ENCODE results near the gene TMEM62. TPM values are rescaled to one million over a fixed set of nuclear protein-coding genes. Genes with fewer than 3 reads are reported as not detected.

TMEM62 gene
- total RNA-seq, 1 donor from 2014 or later, result 11.0 TPM

DNA sequence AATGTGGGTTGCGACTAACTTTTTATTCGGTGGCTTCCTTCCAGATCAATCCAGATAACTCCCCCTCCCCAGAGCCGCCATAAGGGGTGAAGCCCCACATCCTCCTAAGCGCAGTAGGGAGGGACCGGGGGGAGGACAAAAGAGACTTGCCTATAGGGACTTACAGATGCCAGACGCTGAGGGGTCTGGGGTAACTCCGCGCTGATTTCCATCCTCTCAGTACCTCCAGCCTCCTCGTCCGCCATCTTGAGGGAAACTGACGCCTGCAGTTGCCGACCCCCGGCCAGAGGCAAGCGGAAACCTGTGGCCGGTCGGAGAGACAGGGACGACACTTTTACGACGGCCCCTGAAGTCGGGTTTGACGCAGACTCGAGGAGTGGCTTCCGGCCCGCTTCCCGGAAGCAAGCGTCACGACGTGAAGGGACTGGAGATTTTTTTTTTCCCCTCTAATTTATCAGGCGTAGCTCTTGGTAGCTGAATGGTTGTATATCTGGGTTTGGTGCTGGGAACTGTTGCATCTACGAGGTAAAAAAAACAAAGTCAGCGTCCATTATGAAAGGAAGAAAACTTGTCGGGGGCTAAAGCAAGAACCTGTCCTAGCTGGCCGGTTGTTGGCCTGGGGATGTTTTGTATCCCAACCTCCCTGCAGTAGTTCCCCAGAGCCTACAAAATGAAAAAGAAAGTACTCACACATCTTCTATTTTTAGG lies 27.5 kb upstream of the TMEM62 start, which contains the start of gene UBR1:
TSS of gene UBR1 (minus strand) at position 261 of the 708 bp plus-strand sequence. CDS start at position 245, 16 bp downstream.
- peak; percentile 98 for DNase-seq (ENCODE audit: low spot score)
- H3K4me1 Mint-ChIP-seq (ENCODE audit: low read depth), result peaks cover 39% of the 10 kb centered on the region
- TF ChIP-seq, protein P1, sequence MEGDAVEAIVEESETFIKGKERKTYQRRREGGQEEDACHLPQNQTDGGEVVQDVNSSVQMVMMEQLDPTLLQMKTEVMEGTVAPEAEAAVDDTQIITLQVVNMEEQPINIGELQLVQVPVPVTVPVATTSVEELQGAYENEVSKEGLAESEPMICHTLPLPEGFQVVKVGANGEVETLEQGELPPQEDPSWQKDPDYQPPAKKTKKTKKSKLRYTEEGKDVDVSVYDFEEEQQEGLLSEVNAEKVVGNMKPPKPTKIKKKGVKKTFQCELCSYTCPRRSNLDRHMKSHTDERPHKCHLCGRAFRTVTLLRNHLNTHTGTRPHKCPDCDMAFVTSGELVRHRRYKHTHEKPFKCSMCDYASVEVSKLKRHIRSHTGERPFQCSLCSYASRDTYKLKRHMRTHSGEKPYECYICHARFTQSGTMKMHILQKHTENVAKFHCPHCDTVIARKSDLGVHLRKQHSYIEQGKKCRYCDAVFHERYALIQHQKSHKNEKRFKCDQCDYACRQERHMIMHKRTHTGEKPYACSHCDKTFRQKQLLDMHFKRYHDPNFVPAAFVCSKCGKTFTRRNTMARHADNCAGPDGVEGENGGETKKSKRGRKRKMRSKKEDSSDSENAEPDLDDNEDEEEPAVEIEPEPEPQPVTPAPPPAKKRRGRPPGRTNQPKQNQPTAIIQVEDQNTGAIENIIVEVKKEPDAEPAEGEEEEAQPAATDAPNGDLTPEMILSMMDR (IDR thresholded peaks at IDR 0.05), result no peak
- peak within 1 kb of the TSS; percentile 96 for H3K4me3 Mint-ChIP-seq (ENCODE audit: unreplicated experiment)
- no peaks in the 10 kb centered on the region for H3K9me3 Mint-ChIP-seq (ENCODE audit: low read depth)
- peaks cover 6% of the 10 kb centered on the region for H3K36me3 Mint-ChIP-seq (ENCODE audit: low read depth)
- H3K27me3 Mint-ChIP-seq (ENCODE audit: low read depth), result no peaks in the 10 kb centered on the region
- H3K27ac Mint-ChIP-seq (ENCODE audit: unreplicated experiment), result peak within 1 kb of the TSS; percentile 99

GRCh38 chr15:43106486-43106829 lies 26.9 kb upstream of the TMEM62 start:
- no peaks in the 10 kb centered on the region for H3K27me3 Mint-ChIP-seq (ENCODE audit: low read depth)
- peaks cover 5% of the 10 kb centered on the region for H3K36me3 Mint-ChIP-seq (ENCODE audit: low read depth)
- TF ChIP-seq, protein P1 (IDR thresholded peaks at IDR 0.05), result no peak
- H3K4me1 Mint-ChIP-seq (ENCODE audit: low read depth), result peaks cover 34% of the 10 kb centered on the region
- H3K27ac Mint-ChIP-seq (ENCODE audit: unreplicated experiment), result peak overlapping the region; percentile 99
- peak overlapping the region; percentile 96 for H3K4me3 Mint-ChIP-seq (ENCODE audit: unreplicated experiment)
- no peak for DNase-seq (ENCODE audit: low spot score)
- H3K9me3 Mint-ChIP-seq (ENCODE audit: low read depth), result no peaks in the 10 kb centered on the region

GRCh38 chr15:43107751-43108150 lies 25.6 kb upstream of the TMEM62 start:
- no peak overlapping the region for H3K4me3 Mint-ChIP-seq (ENCODE audit: unreplicated experiment)
- no peak overlapping the region for H3K27ac Mint-ChIP-seq (ENCODE audit: unreplicated experiment)
- no peaks in the 10 kb centered on the region for H3K27me3 Mint-ChIP-seq (ENCODE audit: low read depth)
- DNase-seq (ENCODE audit: low spot score), result no peak
- TF ChIP-seq, protein P1 (IDR thresholded peaks at IDR 0.05), result no peak
- H3K4me1 Mint-ChIP-seq (ENCODE audit: low read depth), result peaks cover 27% of the 10 kb centered on the region
- no peaks in the 10 kb centered on the region for H3K36me3 Mint-ChIP-seq (ENCODE audit: low read depth)
- H3K9me3 Mint-ChIP-seq (ENCODE audit: low read depth), result no peaks in the 10 kb centered on the region

DNA sequence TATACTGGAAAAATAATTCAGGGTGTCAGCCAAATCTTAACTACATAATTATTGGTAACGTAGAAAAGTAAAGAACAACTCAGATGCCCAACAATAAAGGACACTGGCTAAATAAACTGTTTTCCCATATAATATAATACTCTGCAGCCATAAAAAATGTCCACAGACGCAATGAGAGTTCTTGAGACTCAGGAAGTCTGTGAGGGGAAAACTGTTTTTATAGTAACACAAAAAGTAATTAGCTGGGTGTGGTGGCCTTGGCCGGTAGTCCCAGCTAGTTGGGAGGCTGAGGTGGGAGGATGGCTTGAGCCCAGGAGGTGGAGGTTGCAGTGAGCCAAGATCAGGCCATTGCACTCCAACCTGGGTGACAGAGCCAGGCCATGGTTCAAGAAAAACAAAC lies 22.0 kb upstream of the TMEM62 start:
- TF ChIP-seq, protein P1 (IDR thresholded peaks at IDR 0.05), result no peak
- Mint-ChIP-seq H3K36me3 (ENCODE audit: low read depth) (no peaks in the 10 kb centered on the region), H3K27ac (ENCODE audit: unreplicated experiment) (no peak overlapping the region), H3K27me3 (ENCODE audit: low read depth) (peaks cover 5% of the 10 kb centered on the region), H3K4me1 (ENCODE audit: low read depth) (peaks cover 3% of the 10 kb centered on the region), H3K4me3 (ENCODE audit: unreplicated experiment) (no peak overlapping the region), H3K9me3 (ENCODE audit: low read depth) (no peaks in the 10 kb centered on the region)
- no peak for DNase-seq (ENCODE audit: low spot score)

- Mint-ChIP-seq H3K4me3 (ENCODE audit: unreplicated experiment) (no peak overlapping the region), H3K27me3 (ENCODE audit: low read depth) (peaks cover 20% of the 10 kb centered on the region), H3K4me1 (ENCODE audit: low read depth) (peaks cover 7% of the 10 kb centered on the region), H3K27ac (ENCODE audit: unreplicated experiment) (no peak overlapping the region), H3K36me3 (ENCODE audit: low read depth) (no peaks in the 10 kb centered on the region), H3K9me3 (ENCODE audit: low read depth) (no peaks in the 10 kb centered on the region)
- DNase-seq (ENCODE audit: low spot score), result no peak
- TF ChIP-seq, protein P1 (IDR thresholded peaks at IDR 0.05), result no peak
Measured at GRCh38 chr15:43118286-43118685, 15.1 kb upstream of the TMEM62 start.
